Stimulated activated CD8-positive, alpha-beta memory T cell treated with anti-CD3 and anti-CD28 coated beads, Interleukin-12 subunit alpha, Interleukin-12 subunit beta, amount 100 ng/mL, for 4 hours (primary cell): ENCODE results near the gene RPS16.
"Not testable (repeated sequence)": the region's sequence is repeated elsewhere in the genome, so short reads cannot be mapped to it uniquely, and the experiment has no call there.

Experiments used
- DNase-seq: peaks from one replicate; pipeline ENCODE4 v3.0.0-alpha.2; 2020; ENCODE audit warnings: low read depth

RPS16 gene

DNA sequence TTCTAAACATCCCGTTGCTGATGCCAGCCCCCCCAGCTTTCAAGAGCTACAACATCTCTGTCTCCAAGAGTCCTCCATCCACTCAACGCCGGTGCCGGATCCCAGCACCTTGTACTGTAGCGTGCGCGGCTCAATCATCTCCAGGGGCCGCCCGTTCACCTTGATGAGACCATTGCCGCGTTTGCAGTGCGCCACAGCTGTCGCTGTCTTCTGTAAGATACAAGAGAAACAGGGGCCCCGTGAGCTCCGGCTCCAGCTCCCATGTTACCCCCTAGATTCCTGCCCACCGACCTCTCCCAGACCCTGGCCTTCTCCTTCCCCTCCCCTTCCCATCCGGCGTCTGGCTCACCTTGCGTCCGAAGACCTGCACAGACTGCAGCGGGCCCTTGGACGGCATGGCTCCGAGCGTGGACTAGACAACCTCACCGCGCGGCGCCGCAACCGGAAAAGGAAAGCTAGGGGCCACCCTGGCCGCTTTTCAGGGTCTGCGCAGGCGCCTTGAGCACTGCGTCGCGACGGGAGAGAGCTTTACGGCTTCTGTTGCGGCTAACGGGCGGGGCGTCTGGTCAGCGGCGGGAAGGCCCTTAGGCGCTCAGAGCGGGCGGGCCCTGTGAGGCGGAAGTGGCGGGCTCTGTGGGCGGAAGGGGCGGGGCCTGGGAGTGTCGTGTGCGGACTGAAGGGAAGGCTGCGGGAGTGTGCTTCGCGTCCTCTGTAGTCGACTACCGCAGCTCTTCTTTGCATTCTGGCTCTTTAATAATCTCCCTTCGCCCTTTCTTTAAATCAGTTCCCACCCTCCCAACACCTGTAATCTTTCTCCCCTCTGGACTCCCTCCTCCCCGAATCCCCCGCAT, at the start of gene RPS16:
TSS of gene RPS16 (minus strand) at position 451 of the 851 bp plus-strand sequence. CDS start at position 397, 54 bp downstream.
- DNase-seq: peak; percentile 99

- no peak for DNase-seq
These were observed 47.4 kb upstream of the RPS16 start for GRCh38 chr19:39483141-39483540.

- no peak for DNase-seq
These were observed 45.9 kb upstream of the RPS16 start for GRCh38 chr19:39481676-39482075.

GRCh38 chr19:39481229-39481545, 45.4 kb upstream of the RPS16 start:
- DNase-seq: no peak

GRCh38 chr19:39480337-39481228, 44.8 kb upstream of the RPS16 start, which contains the start of gene TIMM50:
Gene TIMM50, plus strand, starts transcription at chr19:39480838. Its CDS starts 16 bp downstream, at chr19:39480854.
- DNase-seq: peak; percentile 97

DNA sequence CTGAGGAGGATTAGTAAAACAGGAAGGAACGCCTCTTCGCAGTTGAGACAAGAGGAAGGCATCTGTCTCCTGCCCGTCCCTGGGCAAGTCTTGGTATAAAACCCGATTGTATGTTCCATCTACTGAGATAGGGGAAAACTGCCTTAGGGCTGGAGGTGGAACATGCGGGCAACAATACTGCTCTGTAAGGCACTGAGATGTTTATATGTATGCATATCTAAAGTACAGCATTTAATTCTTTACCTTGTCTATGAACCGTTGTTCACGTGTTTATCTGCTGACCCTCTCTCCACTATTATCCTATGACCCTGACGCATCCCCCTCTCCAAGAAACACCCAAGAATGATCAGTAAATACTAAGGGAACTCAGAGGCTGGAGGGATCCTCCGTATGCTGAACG, 44.2 kb upstream of the RPS16 start:
- DNase-seq: no peak

GRCh38 chr19:39479319-39479801, 43.6 kb upstream of the RPS16 start:
- DNase-seq: not testable (repeated sequence)

DNA sequence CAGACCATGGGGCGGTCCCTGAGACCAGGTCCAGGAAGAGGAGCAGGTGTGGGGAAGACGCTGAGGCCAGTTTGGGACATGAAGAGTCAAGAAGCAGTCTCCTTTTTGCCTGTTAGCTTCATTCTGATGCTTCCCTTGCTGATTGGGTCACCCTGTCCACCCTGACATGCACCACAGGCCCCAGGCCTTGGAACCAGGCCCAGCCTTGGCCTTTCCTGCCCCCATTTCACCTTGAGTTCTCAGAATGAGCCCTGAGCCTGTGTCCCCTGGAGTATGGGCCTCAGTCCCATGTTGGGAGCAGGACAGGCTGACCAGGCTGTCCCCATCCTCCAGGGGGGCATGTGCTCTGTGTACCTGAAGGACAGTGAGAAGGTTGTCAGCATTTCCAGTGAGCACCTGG, 40.0 kb upstream of the RPS16 start:
- DNase-seq: no peak

DNA sequence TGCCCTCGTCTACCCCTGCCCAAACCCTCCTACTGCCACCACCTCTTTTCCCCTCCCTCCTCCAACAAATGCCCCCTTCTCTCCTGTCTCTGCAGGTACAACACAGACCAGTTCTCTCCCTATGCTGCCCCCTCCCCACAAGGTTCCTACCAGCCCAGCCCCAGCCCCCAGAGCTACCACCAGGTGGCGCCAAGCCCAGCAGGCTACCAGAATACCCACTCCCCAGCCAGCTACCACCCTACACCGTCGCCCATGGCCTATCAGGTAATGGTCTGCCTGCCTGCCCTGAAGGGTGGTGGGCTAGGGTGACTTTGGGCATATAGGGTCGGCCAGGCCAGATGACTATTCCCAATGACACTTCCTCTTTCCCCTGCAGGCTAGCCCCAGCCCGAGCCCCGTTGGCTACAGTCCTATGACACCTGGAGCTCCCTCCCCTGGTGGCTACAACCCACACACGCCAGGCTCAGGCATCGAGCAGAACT, 38.4 kb upstream of the RPS16 start:
- peak; percentile 29 for DNase-seq

DNA sequence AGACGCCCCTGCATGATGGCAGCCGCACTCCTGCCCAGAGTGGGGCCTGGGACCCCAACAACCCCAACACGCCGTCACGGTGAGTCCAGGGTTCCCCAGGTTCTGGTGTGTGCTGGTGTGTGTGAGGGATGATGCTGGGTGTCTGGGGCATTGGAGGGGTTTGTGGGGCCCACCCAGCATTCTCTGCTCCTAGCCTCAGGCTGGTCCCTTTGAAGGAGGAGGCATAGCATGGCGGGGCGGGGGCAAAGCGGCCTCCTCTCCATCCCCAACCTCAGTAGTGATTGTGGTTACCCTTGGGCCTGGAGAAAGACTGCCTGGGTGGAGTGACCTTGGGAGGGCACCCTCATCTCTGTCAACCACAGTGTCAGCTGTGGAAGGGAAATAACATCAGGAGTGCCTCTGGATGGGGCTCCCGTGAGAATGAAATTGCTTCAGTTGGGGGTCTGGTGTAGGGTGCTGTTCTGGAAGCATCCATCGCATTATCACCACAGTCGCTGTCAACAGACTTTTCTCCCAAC, 37.8 kb upstream of the RPS16 start:
- no peak for DNase-seq

- DNase-seq: no peak
These were observed 37.1 kb upstream of the RPS16 start for GRCh38 chr19:39472746-39473442.

DNA sequence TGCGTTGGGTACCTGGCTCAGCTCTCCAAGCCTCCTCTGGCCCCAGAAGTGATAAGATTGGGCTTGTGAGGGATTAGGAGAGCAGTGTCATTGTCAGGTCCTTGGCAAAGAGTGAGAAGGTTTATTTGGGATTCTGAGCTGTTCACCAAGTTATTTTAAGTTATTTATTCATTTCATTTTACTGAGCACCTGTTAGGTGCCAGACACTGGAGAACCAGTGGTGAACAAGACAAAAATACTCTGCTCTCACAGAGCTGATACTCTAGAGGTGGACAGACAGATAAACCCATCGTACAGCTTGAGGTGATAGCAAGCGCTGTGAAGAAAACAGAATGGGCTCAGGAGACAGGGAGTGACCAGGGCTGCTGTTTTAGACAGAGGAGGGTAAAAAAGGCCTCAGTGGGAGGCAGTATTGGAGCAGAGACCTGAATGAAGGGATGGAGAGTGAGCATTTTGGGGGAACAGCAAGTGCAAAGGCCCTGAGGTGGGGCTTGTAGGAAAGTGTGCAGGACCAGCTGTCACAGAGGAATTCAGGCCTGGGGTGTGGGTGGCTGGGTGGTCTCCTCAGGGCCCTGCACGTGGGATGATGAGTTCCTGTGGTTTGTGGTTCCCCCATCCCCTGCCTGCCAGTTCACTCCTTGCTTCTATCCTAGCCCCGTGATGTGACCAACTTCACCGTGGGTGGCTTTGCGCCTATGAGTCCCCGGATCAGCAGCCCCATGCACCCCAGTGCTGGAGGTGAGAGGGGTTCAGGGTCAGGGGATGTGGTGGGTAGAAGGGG, 36.2 kb upstream of the RPS16 start:
- no peak for DNase-seq

DNA sequence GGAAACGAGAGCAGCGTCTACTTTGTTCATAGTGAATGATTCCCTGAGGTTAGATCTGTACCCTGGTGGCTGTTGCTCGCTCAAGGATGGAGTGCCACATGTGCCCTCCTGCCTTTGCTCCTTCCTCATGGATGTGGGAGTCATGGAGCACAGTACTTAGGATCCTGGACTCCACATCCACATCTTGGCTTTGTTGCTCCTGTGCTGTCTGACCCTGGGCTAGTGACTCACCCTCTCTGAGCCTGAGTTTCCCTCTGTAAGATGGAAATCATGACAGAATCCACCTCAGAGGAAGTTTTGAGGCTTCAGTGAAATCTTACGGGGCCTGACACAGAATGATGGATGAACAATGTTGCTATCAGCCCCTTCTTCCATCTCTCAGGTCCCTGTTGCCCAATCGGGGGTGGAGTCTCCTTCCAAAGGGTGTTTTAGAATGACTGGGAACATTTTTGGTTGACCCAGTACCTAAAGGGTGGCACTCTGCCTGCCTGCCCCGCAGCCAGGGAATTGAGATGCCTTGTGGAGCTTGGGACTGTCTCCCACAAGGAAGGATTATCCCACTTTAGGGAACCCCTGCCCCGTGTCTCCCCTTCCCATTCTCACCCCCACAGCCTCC, 35.1 kb upstream of the RPS16 start:
- no peak for DNase-seq

GRCh38 chr19:39469567-39469966, 33.8 kb upstream of the RPS16 start:
- no peak for DNase-seq

DNA sequence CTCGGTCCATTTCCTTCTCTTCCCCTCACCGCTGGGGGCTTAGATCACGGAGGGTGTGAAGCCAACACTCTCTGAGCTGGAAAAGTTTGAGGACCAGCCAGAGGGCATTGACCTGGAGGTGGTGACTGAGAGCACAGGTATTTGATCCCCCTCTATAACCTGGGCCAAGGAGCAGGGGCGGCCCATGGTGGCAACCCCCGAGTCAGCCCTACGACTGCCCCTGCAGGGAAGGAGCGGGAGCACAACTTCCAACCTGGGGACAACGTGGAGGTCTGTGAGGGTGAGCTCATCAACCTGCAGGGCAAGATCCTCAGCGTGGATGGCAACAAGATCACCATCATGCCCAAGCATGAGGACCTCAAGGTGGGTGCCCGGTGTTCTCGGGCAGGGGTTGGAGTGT, 33.3 kb upstream of the RPS16 start:
- DNase-seq: no peak

DNA sequence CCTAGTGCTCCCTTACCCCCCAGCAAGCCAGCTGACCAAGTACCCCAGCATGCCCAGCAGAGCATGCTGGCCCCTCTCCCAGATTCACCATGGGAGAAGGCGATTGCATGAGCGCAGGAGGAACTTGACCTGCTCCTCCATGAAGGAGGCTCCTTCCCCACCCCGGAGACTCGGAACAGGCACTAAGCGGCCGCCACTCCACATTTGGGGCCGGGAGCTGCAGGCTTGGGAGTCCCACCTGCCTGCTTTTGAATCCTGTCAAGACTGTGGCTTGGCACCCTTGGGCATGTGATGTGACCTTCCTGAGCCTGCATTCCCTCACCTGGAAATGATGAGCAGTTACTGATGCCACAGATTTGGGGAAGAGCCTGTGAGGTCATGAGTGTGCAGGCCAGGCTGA, 32.2 kb upstream of the RPS16 start:
- DNase-seq: no peak

DNA sequence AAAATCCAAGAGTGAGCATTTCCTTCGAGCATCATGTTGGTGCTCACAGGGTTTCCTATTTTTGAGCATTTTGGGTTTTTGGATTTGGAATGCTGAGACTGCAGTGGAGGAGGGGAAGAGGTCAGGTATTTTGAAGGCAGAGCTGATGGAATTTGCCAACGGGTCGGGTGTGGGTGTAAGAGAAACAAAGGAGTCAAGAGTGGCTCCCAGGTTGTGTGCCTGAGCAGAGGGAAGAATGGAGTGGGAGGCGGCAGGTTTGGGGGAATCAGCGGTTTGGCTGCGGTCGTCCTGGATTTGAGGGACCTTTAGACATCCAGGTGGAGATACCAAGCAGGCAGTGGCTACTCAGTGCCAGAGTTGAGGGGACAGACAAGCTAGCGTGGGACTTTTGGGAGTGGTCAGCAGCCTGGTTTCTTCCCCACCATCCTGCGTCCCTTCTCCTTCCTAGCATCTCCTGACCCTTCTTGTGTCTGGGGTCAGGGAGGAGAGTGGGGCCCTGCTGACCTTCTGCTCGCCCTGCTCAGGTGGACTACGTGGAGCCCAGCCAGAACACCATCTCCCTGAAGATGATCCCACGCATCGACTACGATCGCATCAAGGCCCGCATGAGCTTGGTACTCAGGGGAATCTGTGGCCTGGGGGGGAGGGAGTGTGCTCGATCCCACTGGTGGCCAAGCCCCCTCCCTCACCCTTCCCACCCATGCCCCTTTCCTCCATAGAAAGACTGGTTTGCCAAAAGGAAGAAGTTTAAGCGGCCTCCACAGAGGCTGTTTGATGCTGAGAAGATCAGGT, 30.4 kb upstream of the RPS16 start:
- DNase-seq: no peak

DNA sequence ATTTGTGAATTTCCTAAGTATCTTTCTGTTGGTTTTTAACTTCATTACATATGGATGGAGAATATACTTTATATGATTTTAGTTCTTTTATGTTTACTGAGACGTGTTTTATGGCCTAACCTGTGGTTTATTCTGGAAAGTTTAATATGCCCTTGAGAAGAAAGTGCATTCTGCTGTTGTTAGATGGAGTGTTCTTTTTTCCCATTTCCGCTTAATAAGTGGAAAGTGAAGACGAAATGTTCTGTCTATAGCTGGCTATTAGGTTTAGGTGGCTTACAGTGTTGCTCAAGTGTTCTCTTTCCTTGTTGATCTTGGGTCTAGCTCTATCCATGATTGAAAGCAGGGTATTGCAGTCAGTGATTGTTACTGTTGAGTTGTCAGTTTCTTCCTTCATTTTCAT, 27.7 kb upstream of the RPS16 start:
- no peak for DNase-seq

DNA sequence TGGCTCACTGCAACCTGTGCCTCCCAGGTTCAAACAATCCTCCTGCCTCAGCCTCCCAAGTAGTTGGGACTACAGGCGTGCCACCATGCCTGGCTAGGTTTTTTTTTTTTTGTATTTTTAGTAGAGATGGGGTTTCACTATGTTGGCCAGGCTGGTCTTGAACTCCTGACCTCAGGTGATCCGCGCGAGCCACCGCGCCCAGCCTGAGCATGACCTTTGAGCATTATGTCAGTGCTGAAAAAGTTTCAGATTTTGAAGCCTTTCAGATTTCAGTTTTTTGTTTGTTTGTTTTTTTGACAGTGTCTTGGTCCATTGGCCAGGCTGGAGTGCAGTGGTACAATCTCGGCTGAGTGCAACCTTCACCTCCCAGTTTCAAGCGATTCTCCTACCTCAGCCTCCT, 15.5 kb upstream of the RPS16 start:
- DNase-seq: not testable (repeated sequence)
